GM21825 (cell line): Measurements from ENCODE around the gene HADHA.
"Not testable (repeated sequence)": the region's sequence is repeated elsewhere in the genome, so short reads cannot be mapped to it uniquely, and the experiment has no call there.

Experiments
- ATAC-seq: cut with Tn5 transposase; IDR thresholded peaks from one replicate; pipeline ENCODE4 v1.9.1; 2021; ENCODE audit warnings: mild to moderate bottlenecking, moderate library complexity; ENCODE audit not compliant: unreplicated experiment

Gene HADHA

DNA sequence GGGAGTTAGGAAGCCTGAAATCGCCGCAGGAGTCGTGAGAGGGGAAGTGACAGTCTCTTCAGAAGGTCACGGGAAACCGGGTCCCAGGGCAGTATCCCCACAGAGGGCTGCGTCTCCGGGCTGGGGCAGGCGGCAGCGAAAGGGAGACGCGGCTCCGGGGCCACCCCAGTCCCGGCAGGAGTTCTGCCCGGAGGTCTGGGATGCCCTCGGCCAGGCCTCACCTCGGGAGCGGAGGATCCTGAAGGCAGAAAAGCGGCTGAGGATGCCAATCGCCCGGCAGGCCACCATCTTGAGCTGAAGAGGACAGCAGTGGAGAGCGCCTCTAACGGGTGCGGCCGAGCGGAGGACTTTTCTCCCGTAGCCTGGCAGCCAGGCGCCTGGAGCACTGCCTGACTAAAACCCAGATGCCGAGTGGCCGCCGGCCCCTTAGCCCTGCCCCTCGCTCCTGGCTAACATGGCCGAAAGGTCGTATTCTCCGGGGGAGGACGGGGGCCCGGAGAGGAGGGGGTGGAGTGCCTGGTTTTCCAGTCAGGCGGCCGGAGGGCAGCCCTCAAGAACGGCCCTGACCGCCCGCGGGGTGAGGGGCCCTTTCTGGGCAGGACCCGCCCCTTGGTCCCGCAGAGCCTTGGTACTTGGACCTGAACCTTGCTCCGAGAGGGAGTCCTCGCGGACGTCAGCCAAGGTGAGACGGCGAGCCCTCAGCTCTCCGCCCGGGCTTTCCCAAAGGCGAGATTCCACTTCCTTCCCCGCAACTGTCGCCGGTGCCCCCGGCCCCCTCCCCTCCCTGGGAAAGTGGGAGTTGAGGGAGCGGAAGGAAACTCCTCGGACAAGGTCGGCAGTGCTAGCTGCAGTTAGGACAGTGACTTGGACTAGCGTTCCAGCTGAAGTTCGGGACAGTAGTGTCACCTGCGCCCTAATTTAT lies at the start of gene HADHA, which contains the start of gene HADHB:
TSS of gene HADHA (minus strand) at position 324 of the 922 bp plus-strand sequence. CDS start at position 288, 36 bp downstream.
TSS of gene HADHB (plus strand) at position 631 of the 922 bp plus-strand sequence. CDS start 9,316 bp downstream, outside the sequence.
- ATAC-seq: peak; percentile 62

GRCh38 chr2:26292646-26293045 lies 48.2 kb upstream of the HADHA start:
- ATAC-seq: no peak

GRCh38 chr2:26290001-26290400 lies 45.6 kb upstream of the HADHA start:
- no peak for ATAC-seq

GRCh38 chr2:26285931-26286330 lies 41.5 kb upstream of the HADHA start:
- no peak for ATAC-seq

DNA sequence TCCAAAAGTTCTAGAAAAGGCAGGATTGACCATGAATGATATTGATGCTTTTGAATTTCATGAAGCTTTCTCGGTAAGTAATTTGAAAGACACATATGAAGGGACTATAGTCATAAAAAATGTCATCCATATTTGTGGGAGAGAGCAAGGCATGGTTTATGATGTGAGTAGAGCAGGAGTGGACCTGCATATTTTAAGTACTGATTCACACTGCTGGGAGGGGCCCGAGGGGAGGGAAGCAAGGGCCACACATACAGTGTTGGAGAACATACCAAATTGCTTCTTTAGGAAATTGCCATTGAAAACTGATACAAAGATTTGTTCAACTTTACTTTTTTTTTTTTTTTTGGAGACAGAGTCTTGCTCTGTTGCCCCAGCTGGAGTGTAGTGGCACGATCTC lies 39.7 kb upstream of the HADHA start:
- ATAC-seq: no peak

DNA sequence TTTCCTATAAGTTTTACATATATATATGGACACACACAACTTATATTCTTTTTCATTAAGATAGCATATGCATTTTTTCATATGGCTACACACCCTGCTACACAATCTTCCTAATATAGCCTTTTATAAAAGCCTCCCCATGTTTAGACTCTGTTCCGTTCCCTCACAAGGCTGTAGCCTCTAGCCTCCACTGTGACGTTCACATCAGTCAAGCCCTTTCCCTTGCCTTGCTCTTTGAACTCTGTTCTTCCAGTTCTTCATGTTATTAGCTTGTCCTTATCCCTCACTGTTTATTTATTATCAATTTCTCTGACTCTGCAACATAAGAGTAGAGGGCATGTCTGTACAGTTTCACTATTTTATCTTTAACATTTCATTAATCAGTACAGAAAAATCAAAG lies 39.2 kb upstream of the HADHA start:
- ATAC-seq: no peak

GRCh38 chr2:26281226-26281625 lies 36.8 kb upstream of the HADHA start:
- ATAC-seq: no peak

GRCh38 chr2:26279886-26280285 lies 35.5 kb upstream of the HADHA start:
- ATAC-seq: no peak

- no peak for ATAC-seq
Observed at GRCh38 chr2:26276484-26277227, 32.2 kb upstream of the HADHA start.

GRCh38 chr2:26274058-26274613 lies 29.7 kb upstream of the HADHA start:
- no peak for ATAC-seq

DNA sequence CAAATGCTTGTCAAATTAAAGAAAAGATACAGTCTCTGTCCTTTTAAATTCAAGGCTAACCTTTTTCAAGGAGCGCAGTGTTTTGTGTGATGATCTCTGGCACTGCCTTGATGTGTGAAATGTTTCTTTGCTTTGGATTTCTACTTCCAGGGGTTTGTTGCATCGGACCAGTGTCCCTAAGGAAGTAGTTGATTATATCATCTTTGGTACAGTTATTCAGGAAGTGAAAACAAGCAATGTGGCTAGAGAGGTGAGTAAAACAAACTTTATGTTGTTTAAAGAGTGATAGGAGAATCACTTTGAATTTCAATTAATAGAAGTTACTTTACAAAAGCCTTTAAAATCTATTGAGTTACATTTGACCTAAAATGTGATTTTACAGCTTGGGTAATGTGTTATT lies 29.1 kb upstream of the HADHA start:
- ATAC-seq: no peak

- ATAC-seq: no peak
Observed at GRCh38 chr2:26270373-26270772, 25.9 kb upstream of the HADHA start.

- no peak for ATAC-seq
Observed at GRCh38 chr2:26269571-26270158, 25.2 kb upstream of the HADHA start.

DNA sequence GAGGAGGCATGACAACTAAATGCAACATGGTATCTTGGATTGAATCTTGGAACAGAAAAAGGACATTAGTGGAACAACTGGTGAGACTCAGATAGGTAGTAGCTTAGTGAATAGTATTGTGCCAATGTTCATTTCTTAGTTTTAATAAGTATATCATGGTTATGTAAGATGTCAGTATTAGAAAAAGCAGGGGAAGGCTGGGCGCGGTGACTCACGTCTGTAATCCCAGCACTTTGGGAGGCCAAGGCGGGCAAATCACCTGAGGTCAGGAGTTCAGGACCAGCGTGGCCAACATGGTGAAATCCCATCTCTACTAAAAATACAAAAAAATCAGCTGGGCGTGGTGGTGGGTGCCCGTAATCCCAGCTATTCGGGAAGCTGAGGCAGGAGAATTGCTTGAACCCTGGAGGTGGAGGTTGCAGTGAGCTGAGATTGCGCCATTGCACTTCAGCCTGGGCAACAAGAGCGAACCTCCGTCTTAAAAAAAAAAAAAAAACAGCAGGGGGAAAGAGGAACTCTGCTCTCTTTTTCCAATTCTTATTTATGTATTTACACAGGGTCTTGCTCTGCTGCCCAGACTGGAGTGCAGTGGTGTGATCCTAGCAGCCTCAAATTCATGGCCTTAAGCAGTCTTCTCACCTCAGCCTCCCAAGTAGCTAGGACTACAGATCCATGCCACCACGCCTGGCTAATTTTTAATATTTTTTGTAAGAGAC lies 24.4 kb upstream of the HADHA start:
- not testable (repeated sequence) for ATAC-seq

- ATAC-seq: no peak
Observed at GRCh38 chr2:26268213-26268612, 23.8 kb upstream of the HADHA start.

DNA sequence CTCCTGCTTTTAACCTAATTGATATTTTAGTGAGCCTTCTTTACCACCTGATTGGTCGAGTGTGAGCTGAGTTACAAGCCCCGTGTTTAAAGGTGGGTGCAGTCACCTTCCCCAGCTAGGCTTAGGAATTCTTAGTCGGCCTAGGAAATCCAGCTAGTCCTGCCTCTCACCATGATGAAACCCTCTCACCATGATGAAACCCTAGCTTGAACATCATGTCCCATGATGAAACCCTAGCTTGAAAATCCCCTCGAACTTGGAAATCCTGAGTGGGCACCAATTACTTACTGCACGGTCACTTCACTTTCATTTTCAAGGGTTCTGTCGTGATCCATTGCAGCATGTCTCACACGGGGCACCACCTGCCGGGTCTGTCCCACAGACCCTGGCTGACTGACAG lies 14.4 kb upstream of the HADHA start:
- not testable (repeated sequence) for ATAC-seq

DNA sequence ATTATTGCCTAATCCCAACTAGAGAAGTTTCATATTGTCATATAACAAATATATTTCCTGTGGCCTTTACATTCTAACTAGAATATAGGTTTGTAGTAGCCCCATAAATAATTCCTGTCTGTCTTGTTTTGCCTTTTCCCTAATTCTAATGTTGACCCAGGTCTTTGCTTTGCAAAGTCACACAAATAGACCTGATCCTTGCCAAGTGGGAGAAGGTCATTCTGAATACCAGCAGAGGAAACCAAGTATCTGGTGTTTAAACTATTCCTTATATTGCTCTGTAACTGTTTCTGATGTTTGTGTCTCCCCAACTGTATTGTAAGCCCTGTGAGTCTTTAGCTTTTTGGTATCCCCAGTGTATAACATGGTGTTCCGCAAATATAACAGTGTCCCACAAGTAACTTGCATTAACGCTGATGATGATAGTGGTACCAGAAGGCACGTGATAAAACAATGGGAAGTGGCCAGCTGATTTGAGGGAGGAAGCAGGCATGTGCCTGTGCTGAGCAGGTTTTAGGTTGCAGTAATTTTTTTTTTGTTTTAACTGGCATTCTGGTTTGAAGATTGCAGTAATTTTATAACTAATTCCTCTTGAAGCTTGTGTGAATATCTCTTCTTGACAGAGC lies 11.4 kb upstream of the HADHA start:
- no peak for ATAC-seq

DNA sequence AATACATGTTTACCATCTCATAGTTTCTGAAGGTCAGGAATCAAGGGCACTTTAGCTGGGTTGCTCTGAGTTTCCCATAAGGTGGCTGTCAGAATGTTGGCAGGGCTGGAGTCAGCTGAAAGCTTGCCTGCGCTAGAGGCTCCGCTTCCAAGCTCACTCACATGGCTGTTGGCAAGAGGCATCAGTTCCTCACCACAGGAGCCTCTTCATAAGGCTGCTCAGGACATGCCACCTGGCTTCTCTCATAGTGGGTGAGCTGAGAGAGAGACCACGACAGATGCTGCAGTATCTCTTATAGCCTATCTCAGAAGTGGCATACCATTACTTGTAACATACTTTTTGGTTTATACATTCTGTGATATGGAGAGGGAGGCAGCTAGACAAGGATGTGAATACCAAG lies 7.5 kb upstream of the HADHA start:
- ATAC-seq: no peak

DNA sequence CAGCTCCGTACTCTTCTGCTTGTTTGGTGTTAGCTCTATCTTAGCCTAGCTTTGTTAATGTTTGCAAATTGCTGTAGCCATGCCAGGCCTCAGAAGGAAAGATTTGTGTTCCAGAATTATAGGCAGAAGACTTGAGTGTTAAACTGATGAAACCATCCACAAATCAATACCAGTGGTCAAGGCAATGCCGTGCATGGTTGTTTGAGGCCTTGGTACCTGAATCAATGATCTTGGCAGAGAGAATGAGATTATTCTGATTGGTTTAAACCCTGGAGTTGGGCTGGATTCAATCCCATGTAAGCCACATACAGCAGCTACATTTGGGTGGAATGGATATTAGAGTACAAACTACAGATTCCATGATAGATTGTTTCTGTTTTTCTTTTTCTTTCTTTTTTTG lies 5.2 kb upstream of the HADHA start:
- no peak for ATAC-seq

DNA sequence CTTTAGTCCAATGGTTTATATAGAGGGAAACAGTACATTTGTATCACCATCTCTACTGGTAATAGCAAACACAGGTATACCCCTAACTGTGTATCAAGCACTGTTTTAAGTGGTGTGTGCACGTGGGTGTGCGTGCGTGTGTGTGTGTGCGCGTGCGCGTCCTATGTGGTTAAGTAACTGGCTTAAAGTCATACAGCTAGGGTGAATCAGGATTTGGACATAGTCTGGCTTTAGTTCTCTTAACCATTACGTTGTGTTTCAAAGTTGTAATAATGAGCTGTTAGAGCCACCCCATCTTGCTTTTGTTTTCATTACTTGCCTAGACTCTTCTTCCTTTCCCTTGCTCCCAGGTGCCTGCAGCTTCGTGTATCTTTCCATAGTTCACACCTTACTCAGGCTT lies 2.4 kb upstream of the HADHA start:
- no peak for ATAC-seq
